Dedifferentiated amniotic fluid mesenchymal stem cell (primary cell): Measurements from ENCODE around the gene PELI1.

Source experiments
- DNase-seq: peaks from one replicate; pipeline ENCODE4 v3.0.0-alpha.2; 2016; ENCODE audit errors: extremely low spot score

PELI1 gene

DNA sequence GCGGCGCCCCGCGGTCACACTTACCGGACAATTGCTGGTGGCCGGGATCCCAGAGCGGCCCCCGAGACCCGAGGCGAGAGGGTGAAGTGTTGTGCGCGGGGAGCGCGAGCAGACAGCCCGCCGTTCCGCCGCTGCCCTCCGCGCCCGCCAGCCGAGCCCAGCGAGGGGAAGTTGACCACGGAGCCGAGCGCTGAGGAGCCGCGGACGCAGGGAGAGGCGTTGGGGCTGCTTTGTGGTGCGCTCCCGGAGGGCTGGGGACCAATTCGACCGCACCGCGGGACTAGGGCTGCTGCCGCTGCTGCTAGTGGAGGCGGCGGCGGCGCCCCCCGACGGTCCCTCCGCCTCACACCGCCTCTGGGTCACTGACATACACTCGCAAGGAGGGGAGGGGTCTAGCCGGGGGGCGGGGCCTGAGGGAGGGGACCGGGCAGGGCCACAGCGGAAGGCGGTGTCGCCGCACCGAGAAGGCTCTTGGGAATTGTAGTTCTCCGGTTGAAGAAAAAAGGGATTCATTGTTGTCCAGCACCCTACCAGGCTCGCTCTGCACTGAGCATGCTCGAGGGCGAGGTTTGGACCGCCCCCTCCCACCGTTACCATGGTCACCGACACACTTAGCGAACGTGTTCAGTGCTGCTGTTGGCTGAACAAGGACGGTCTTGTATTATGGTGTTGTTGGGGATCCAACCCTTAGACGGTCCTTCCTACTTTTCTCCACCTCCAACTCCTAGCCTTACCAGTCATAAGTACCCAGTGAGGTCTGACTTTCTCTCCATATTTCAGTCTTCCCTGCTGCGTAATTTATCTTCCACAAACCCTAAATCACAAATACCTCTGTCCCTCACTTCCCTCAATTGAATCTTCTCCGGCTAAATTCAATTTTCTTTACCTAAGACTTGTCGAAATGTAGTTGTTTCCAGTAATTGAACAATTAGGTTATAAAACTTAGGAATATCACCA, at the start of gene PELI1:
PELI1 (minus strand) TSS at position 364 of the 957 bp plus-strand sequence. CDS start 36,110 bp downstream, outside the sequence.
- peak; percentile 94 for DNase-seq

- no peak for DNase-seq
These were observed 49.3 kb upstream of the PELI1 start for GRCh38 chr2:64193491-64193890.

DNA sequence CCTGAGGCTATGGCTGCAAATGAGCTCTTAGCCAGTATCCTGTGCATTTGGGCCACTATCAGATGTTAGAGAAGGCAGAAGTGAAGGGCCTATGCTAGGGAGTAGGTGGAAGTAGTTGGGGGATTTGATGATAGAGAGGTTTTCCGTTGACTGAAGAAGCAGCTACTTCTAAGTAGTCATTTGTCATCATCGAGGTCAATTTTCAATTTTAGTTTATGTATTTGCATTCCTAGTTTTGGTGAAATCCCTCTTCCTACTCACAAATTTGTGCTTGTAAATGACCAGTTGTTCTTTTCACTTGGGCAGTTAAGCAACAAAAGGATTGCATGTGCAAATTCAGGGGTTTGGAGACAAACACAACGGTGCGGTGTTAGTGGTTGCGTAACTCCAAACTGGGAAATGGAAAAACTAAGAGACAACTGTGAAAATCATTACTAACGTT, 48.5 kb upstream of the PELI1 start:
- no peak for DNase-seq

- no peak for DNase-seq
These were observed 47.9 kb upstream of the PELI1 start for GRCh38 chr2:64192125-64192479.

DNA sequence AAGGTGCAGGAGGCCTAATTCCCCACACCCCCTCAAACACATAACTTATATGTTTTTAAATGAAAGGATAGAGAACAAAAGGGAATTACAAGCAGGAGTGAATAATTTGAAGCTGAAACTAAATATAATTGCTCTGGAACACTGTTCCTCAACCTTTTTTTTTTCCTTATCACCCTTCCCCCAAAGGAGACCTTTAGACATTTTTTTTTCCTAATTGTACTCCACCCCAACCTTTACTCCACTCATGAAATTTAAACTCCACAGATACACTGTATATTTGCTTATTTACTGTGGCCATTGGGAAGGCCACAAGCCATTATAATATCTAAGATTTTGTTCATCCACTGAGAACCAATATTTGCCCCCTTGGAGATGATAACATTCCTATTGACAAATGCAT, 45.4 kb upstream of the PELI1 start:
- no peak for DNase-seq

- no peak for DNase-seq
These were observed 44.9 kb upstream of the PELI1 start for GRCh38 chr2:64189167-64189566.

GRCh38 chr2:64186699-64187605, 42.7 kb upstream of the PELI1 start:
- DNase-seq, result no peak

DNA sequence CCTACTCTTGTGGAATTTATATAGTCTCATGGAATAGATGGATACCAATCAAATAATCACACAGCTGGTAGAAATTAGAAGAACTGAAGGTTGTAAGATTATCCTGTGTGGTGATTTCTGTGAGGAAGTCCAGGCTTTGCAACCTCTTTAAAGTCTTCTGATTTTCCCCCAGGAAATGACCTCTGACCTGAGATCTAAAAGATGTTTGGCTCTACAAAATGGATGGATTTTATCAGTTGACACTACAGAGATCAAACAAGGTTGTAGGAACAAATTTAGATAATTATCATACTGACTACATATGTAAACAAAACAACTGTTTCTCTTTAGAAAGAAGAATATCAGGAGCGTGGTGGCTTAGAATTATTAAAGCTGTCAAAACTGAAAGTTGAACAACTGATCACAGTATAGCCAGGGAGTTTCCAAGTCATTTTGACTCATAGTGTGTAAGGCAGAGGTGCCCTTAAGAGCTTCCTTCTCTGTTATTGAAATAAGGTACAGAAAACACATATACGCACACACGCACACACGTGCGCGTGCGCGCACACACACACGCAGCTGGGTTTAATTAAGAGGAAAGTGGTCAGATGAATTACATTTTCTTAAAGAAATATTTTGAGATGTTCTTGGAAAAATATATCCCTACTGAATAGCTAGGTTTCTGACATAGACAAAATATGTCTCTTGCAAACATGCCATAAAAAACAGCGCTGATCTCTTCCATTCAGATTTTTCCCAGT, 35.5 kb upstream of the PELI1 start:
- DNase-seq, result no peak

DNA sequence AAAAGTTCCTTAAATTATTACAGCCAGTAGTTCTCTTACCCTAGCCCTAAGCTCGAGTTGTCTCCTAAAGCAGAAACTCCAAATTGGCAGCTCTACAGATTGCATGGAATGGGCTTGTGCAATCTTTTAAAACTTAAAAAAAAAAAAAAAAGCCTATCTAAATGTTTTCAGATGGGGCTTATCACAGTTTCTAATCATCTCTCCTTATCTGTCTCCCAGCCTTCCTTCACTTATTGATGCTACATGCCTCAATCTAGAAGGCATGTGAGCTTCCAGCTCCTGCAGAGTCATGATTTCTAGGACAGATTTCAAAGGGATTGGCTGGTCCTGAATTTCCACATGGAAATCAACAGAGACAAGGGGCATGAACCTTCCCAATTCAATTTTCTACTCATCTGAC, 33.1 kb upstream of the PELI1 start:
- DNase-seq, result peak; percentile 44

- DNase-seq, result no peak
These were observed 31.4 kb upstream of the PELI1 start for GRCh38 chr2:64175419-64176197.

GRCh38 chr2:64173156-64174135, 29.2 kb upstream of the PELI1 start:
- DNase-seq, result no peak

DNA sequence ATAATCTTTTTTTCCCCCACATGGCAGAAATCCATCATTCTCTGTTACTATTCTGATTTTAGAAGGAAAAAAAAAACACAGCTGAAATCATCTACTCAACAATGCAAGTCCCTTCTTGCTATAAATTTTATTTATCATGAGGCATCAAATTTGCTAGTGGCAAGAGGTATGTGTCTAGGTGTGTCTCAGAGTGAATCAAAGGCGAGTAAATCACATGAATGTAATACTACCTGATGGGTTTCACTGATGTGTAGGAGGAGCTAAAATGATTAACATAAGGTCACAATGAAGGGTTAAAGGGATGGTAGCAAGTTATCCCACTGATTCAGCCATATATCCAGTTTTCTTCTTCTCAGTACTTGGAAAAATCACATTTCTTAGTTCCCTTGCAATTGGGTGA, 24.5 kb upstream of the PELI1 start:
- no peak for DNase-seq

DNA sequence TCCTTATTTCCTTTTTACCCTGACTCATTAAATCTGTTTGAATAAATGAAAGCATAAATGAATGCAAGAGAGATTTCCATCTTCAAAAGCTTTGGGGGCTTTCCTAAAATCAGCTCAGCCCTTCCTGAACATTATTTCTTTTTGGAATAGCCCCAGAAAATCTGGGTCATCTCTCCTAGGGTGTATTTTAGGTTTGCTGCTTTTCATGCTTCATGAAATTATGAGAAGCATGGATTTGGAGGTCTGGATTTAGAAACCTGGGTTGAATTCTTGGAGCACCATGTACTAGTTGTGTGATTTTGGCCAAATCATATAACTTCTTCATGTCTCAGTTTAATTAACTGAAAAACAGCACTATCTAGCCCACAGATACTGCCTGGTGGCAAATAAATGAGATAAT, 24.0 kb upstream of the PELI1 start:
- DNase-seq, result no peak

DNA sequence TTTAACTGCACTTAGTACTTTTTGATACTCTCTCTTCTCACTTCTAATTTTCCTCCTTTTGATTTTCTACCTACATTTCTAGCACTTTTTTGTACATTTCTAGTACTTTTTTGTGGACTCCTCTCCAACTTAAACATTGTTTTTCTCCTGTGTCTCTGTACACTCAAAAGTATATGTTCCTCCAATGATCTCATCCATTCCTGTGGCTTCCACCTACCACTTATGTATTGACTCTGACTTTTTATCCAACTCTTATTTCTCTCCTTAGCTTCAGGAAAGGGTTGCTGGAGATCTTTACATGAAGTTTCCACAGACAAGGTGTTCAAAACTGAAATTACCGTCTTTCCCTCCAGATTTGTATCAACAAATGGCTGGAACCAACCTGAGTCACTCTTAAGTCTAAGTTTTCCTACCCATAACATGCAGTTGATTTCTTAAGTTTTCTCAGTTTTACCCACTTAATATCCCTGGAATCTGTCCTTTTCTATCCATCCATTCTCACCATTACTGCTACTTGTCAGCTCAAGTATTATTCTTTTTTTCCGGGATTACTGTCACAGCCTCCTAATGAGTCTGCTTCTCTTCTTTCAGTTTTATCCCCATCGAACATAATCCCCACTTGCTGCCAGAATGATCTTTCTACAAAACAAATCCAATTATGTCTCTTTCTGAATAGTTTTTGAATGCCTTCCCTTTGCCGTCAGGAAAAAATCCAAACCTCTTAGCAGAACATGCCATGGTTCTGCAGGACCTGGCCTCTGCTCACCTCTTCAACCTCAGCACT, 22.6 kb upstream of the PELI1 start:
- no peak for DNase-seq

DNA sequence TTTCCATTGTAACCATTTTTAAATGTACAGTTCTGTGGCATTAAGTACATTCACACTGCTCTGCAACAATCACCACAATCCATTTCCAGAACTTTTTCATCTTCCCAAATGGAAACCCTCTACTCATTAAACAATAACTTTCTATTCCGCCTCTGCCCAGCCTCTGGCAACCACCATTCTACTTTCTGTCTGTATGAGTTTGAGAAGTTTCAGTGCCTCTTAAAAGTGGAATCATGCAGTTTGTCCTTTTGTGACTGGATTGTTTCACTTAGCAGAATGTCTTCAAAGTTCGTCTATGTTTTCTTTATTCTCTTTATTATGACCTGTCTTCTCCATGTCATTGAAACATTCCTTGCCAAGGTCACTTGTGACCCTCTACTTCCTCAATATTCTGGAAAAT, 22.0 kb upstream of the PELI1 start:
- no peak for DNase-seq

DNA sequence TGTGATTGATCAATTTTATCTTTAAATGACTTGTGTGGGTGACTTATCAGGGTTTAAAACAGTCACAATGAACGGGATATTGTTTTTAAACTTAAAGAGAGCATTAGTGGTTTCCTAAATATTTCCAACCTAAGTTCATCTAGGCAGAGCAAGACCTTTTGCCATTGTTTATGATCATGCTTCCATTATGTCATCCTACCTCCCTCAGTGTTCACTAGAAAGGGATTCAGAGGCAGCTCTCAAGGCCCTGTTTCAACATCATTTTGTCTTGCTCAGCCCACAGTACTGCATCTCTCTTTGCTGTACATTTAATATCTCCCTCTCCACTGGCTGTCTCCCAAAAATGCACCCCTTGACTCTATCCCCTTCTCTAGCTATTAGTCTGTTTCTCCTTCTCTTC, 21.5 kb upstream of the PELI1 start:
- DNase-seq, result no peak

DNA sequence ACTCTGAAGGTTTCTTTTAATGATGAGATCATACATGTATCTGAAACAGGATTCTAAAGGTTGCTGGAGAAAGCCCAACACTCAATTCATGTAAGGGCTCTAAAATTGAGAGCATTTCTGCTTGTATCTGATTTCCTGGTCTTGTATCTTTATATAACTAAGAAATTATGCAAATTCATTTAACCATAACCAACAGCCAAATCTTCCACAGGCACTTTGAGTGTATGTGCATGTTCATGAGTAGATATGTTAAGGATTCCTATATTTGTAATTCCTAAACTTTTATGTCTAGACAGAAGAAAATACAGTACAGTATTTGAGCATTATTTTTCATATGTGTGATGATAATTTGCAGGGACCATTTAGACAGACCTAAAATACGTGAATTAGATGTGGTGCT, 20.4 kb upstream of the PELI1 start:
- DNase-seq, result no peak

GRCh38 chr2:64162516-64162915, 18.3 kb upstream of the PELI1 start:
- DNase-seq, result no peak

- peak; percentile 18 for DNase-seq
These were observed 13.6 kb upstream of the PELI1 start for GRCh38 chr2:64157792-64158191.
